ENCODE results near the gene SRP68.
"Not testable (repeated sequence)": the region's sequence is repeated elsewhere in the genome, so short reads cannot be mapped to it uniquely, and the experiment has no call there.

Gene SRP68

GRCh38 chr17:76076765-76077583 lies 4.7 kb upstream of the SRP68 start:
- DNase-seq: no peak

- DNase-seq: no peak
Observed at GRCh38 chr17:76076146-76076764, 3.9 kb upstream of the SRP68 start.

GRCh38 chr17:76075364-76076145 lies 3.2 kb upstream of the SRP68 start:
- no peak for DNase-seq

- DNase-seq: no peak
Observed at GRCh38 chr17:76074390-76075363, 2.4 kb upstream of the SRP68 start, which contains the start of gene GALR2. Gene GALR2, plus strand, starts transcription at chr17:76074781. Its CDS starts 103 bp downstream, at chr17:76074884.

- DNase-seq: no peak
Observed at GRCh38 chr17:76071531-76072147, 678 bp downstream of the SRP68 start.

- DNase-seq: no peak
Observed at GRCh38 chr17:76065775-76066174, 6.5 kb downstream of the SRP68 start.

- no peak for DNase-seq
Observed at GRCh38 chr17:76063875-76064546, 8.3 kb downstream of the SRP68 start.

- DNase-seq: not testable (repeated sequence)
Observed at GRCh38 chr17:76058264-76058663, 14.1 kb downstream of the SRP68 start.

GRCh38 chr17:76056882-76057281 lies 15.4 kb downstream of the SRP68 start:
- DNase-seq: no peak

- no peak for DNase-seq
Observed at GRCh38 chr17:76054112-76054476, 18.2 kb downstream of the SRP68 start.

- DNase-seq: no peak
Observed at GRCh38 chr17:76053246-76054111, 18.8 kb downstream of the SRP68 start.

- no peak for DNase-seq
Observed at GRCh38 chr17:76051561-76051960, 20.8 kb downstream of the SRP68 start.

- DNase-seq: no peak
Observed at GRCh38 chr17:76050538-76051467, 21.5 kb downstream of the SRP68 start.

- no peak for DNase-seq
Observed at GRCh38 chr17:76049836-76050537, 22.3 kb downstream of the SRP68 start.

GRCh38 chr17:76049239-76049638 lies 23.1 kb downstream of the SRP68 start:
- no peak for DNase-seq

- no peak for DNase-seq
Observed at GRCh38 chr17:76048711-76049110, 23.6 kb downstream of the SRP68 start.

GRCh38 chr17:76048025-76048605 lies 24.2 kb downstream of the SRP68 start:
- no peak for DNase-seq

GRCh38 chr17:76046064-76046463 lies 26.3 kb downstream of the SRP68 start:
- no peak for DNase-seq
